ENCODE data around the gene APBB1IP. TPM values are rescaled to one million over a fixed set of nuclear protein-coding genes. Genes with fewer than 3 reads are reported as not detected.

The APBB1IP gene
- polyA plus RNA-seq, 3 donors = 24.6 to 78.7 (median 45.4) TPM

DNA sequence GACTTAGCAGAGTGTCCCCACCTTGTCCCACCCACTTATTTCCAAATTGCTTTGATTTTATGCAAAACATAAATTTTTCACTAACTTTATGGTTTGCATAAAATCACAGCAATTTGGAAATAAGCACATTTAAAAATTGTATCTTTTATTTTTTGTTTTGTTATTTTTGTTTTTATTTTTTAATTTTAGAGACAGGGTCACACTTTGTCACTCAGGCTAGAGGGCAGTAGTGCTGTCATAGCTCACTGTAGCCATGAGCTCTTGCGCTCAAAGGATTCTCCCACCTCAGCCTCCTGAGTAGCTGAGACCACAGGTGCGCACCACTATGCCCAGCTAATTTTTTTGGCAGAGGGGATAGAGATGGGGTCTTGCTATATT lies 43.2 kb downstream of the APBB1IP start:
- H3K27ac Mint-ChIP-seq = peak overlapping the region; percentile 89 to 98 (median 96)
- H3K9me3 Mint-ChIP-seq = no peaks in the 10 kb centered on the region
- peaks cover 89% of the 10 kb centered on the region for H3K79me2 ChIP-seq (ENCODE audit: insufficient read depth, low read length)
- H3K4me2 ChIP-seq (replicated peaks; ENCODE audit: extremely low read depth, low read length, poor library complexity, severe bottlenecking) = peak overlapping the region; percentile 70
- DNase-seq = no peak
- peak overlapping the region in 1 of 3 experiments; percentile 57 for H3K4me3 ChIP-seq (replicated peaks in 1 of 3; ENCODE audit: low read depth in 2 of 3, low read length in 3 of 3)
- peaks cover 65% of the 10 kb centered on the region for H3K4me1 Mint-ChIP-seq
- no peaks in the 10 kb centered on the region for H3K27me3 ChIP-seq (ENCODE audit: control insufficient read depth in 2 of 2, insufficient read depth in 2 of 2, low read length in 2 of 2)
- H3K9ac ChIP-seq (ENCODE audit: insufficient read depth, low read length, poor library complexity, severe bottlenecking) = no peak overlapping the region
- no peak overlapping the region for H3K4me3 Mint-ChIP-seq
- H4K20me1 ChIP-seq (ENCODE audit: insufficient read depth, low read length) = peaks cover 45% of the 10 kb centered on the region
- TF ChIP-seq CTCF (IDR thresholded peaks at IDR 0.05) = no peak
- H2AFZ ChIP-seq (ENCODE audit: insufficient read depth, low read depth, low read length, poor library complexity, severe bottlenecking) = no peak overlapping the region
- peaks cover 5 to 9% of the 10 kb centered on the region in 2 donors for H3K36me3 ChIP-seq (replicated peaks in 1 of 2; ENCODE audit: control insufficient read depth in 1 of 2, insufficient read depth in 2 of 2, low read length in 2 of 2)
- peaks cover 63 to 82% of the 10 kb centered on the region in 2 donors for H3K4me1 ChIP-seq (ENCODE audit: control insufficient read depth in 1 of 2, insufficient read depth in 2 of 2, low read length in 2 of 2)
- no peaks in the 10 kb centered on the region for H3K27me3 Mint-ChIP-seq (ENCODE audit: low read depth in 3 of 3)
- peaks cover 32 to 34% of the 10 kb centered on the region in 2 donors for H3K36me3 Mint-ChIP-seq
- intact Hi-C loops (cut with micrococcal nuclease) = loop anchor here in 1 of 2 donors (5.0 kb wide), 1 partner anchor 44 kb away; the partner anchor contains the start of gene APBB1IP
- 100% methylated on average over 1 of the region's 2 CpGs for WGBS (ENCODE audit: insufficient coverage)
- H3K9me3 ChIP-seq (replicated peaks in 1 of 2; ENCODE audit: control insufficient read depth in 1 of 2, insufficient read depth in 1 of 2, low read length in 2 of 2) = no peaks in the 10 kb centered on the region
- H3K27ac ChIP-seq (ENCODE audit: low read depth in 1 of 2, low read length in 2 of 2) = peak overlapping the region; percentile 80 to 86

DNA sequence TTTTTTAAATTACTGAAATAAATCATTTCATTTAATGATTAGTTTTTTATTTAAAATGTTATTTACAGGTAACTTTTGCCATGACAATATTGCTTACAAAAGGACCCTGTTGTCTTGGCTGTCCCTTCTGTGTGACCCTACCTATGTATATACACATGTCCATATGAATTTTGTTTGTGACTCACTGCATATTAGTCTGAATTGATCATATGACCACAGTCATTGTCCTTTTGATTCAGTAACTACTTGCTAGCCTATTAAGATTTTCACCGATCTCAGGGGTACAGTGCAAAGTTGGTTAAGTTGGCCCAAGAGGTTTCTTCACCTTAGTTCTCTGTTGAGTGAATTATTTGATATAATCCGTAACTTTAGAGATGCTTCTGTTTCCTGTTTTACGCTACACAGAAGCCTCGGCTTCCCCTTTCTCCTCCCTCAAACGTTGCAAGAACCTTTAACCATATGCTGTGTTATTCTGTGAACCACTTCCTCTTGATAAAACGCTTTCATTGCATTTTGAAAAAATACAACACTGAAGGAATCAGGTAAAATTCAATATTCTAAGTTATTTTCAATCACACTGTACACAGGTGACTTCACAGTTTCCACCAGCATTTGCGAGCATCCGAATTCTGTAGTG lies 43.9 kb downstream of the APBB1IP start:
- H3K4me3 Mint-ChIP-seq = peak overlapping the region in 1 of 2 donors; percentile 71
- DNase-seq = peak; percentile 81 to 91 (median 84)
- Histone ChIP-seq H3K27ac (ENCODE audit: low read depth in 1 of 2, low read length in 2 of 2) (peak overlapping the region; percentile 80 to 86), H3K27me3 (ENCODE audit: control insufficient read depth in 2 of 2, insufficient read depth in 2 of 2, low read length in 2 of 2) (no peaks in the 10 kb centered on the region), H4K20me1 (ENCODE audit: insufficient read depth, low read length) (peaks cover 45% of the 10 kb centered on the region), H3K9ac (ENCODE audit: insufficient read depth, low read length, poor library complexity, severe bottlenecking) (no peak overlapping the region), H3K4me2 (replicated peaks; ENCODE audit: extremely low read depth, low read length, poor library complexity, severe bottlenecking) (peak overlapping the region; percentile 70), H3K4me1 (ENCODE audit: control insufficient read depth in 1 of 2, insufficient read depth in 2 of 2, low read length in 2 of 2) (peaks cover 70 to 89% of the 10 kb centered on the region in 2 donors), H3K9me3 (replicated peaks in 1 of 2; ENCODE audit: control insufficient read depth in 1 of 2, insufficient read depth in 1 of 2, low read length in 2 of 2) (no peaks in the 10 kb centered on the region), H3K79me2 (ENCODE audit: insufficient read depth, low read length) (peaks cover 89% of the 10 kb centered on the region), H3K36me3 (replicated peaks in 1 of 2; ENCODE audit: control insufficient read depth in 1 of 2, insufficient read depth in 2 of 2, low read length in 2 of 2) (peaks cover 4 to 7% of the 10 kb centered on the region in 2 donors), H2AFZ (ENCODE audit: insufficient read depth, low read depth, low read length, poor library complexity, severe bottlenecking) (no peak overlapping the region), H3K4me3 (replicated peaks in 1 of 3; ENCODE audit: low read depth in 2 of 3, low read length in 3 of 3) (peak overlapping the region in 2 of 3 experiments; percentile 25 to 57)
- peaks cover 71% of the 10 kb centered on the region for H3K4me1 Mint-ChIP-seq
- no CpG with 5 or more reads among the region's 8 CpGs for WGBS (ENCODE audit: insufficient coverage)
- peak overlapping the region; percentile 85 to 97 (median 93) for H3K27ac Mint-ChIP-seq
- no peak for TF ChIP-seq CTCF (IDR thresholded peaks at IDR 0.05)
- no peaks in the 10 kb centered on the region for H3K27me3 Mint-ChIP-seq (ENCODE audit: low read depth in 3 of 3)
- H3K9me3 Mint-ChIP-seq = no peaks in the 10 kb centered on the region
- intact Hi-C loops (cut with micrococcal nuclease) = loop anchor here in 1 of 2 donors (5.0 kb wide), 1 partner anchor 45 kb away; the partner anchor contains the start of gene APBB1IP
- H3K36me3 Mint-ChIP-seq = peaks cover 26 to 32% of the 10 kb centered on the region in 2 donors

Measured in CD14-positive monocyte (primary cell).